Loucy (cell line): ENCODE results near the gene TEDC2.

ENCODE experiments used
- H2AFZ ChIP-seq: fragments of 200-600 bp; sonication (generic); 2 replicates; pipeline ENCODE4 v1.6.0; 2016; ENCODE audit warnings: antibody characterized with exemption, mild to moderate bottlenecking, low read length, moderate library complexity
- H3F3A ChIP-seq: fragments of 200-600 bp; 2 replicates; pipeline ENCODE4 v1.6.0; 2016; ENCODE audit warnings: antibody characterized with exemption, low read depth, mild to moderate bottlenecking
- H3K27me3 ChIP-seq: fragments of 200-600 bp; sonication (generic); 2 replicates; pipeline ENCODE4 v1.6.1; 2014; ENCODE audit warnings: low read length, mild to moderate bottlenecking; ENCODE audit not compliant: insufficient read depth, poor library complexity, severe bottlenecking
- H3K36me3 ChIP-seq: fragments of 200-600 bp; sonication (generic); 2 replicates; pipeline ENCODE4 v1.6.1; 2016; ENCODE audit warnings: low read length; ENCODE audit not compliant: insufficient read depth
- H3K4me1 ChIP-seq: fragments of 200-600 bp; sonication (generic); 2 replicates; pipeline ENCODE4 v1.5.1; 2014; ENCODE audit warnings: low read length, mild to moderate bottlenecking; ENCODE audit not compliant: insufficient read depth, poor library complexity, severe bottlenecking
- H3K4me2 ChIP-seq: fragments of 200-600 bp; sonication (generic); 2 replicates; pipeline ENCODE4 v1.6.0; 2014; ENCODE audit warnings: antibody characterized with exemption, low read length, low read depth, mild to moderate bottlenecking; ENCODE audit not compliant: poor library complexity, severe bottlenecking
- H3K4me3 ChIP-seq: fragments of 200-600 bp; sonication (generic); 2 replicates; pipeline ENCODE4 v1.5.1; 2014; ENCODE audit warnings: low read length, mild to moderate bottlenecking, mixed read lengths; ENCODE audit not compliant: poor library complexity, severe bottlenecking
- H3K79me2 ChIP-seq: fragments of 200-600 bp; sonication (generic); 2 replicates; pipeline ENCODE4 v1.6.1; 2014; ENCODE audit warnings: low read length; ENCODE audit not compliant: insufficient read depth
- H3K9ac ChIP-seq: fragments of 200-600 bp; sonication (generic); 2 replicates; pipeline ENCODE4 v1.6.0; 2014; ENCODE audit warnings: mild to moderate bottlenecking, low read depth, low read length, moderate library complexity; ENCODE audit not compliant: poor library complexity, severe bottlenecking
- H3K9me2 ChIP-seq: fragments of 200-600 bp; sonication (generic); replicated peaks from 2 replicates; pipeline ENCODE4 v1.6.1; 2016; ENCODE audit warnings: low read depth, low read length, mixed read lengths
- H3K9me3 ChIP-seq: fragments of 200-600 bp; sonication (generic); 2 replicates; pipeline ENCODE4 v1.6.1; 2014; ENCODE audit warnings: mild to moderate bottlenecking, antibody characterized with exemption, low read length, low read depth; ENCODE audit not compliant: insufficient read depth
- H4K20me1 ChIP-seq: fragments of 200-600 bp; sonication (generic); 2 replicates; pipeline ENCODE4 v1.6.0; 2014; ENCODE audit warnings: antibody characterized with exemption, low read length, mild to moderate bottlenecking; ENCODE audit not compliant: insufficient read depth, poor library complexity, severe bottlenecking
- EZH2phosphoT487 ChIP-seq: fragments of 200-600 bp; IDR thresholded peaks from 2 replicates; pipeline ENCODE4 v1.6.1; 2018; ENCODE audit warnings: antibody characterized with exemption, mild to moderate bottlenecking, moderate library complexity, borderline replicate concordance
- TF ChIP-seq, protein P1 (sequence below): fragments of 200-600 bp; sonication (generic); conservative IDR thresholded peaks from 2 replicates; pipeline ENCODE4 v1.5.1; 2014; ENCODE audit warnings: mild to moderate bottlenecking, antibody characterized with exemption, low read length

TEDC2 gene

GRCh38 chr16:2428051-2428783 lies 31.7 kb upstream of the TEDC2 start:
- Histone ChIP-seq H3K36me3 (peaks cover 8% of the 10 kb centered on the region; the same call in 1 of the 2 replicates), H3K9me2 (no peaks in the 10 kb centered on the region), H3K9me3 (no peaks in the 10 kb centered on the region), H3K4me1 (peaks cover 17% of the 10 kb centered on the region), H4K20me1 (peaks cover 10% of the 10 kb centered on the region), H3K4me2 (peak overlapping the region; percentile 70), H3K27me3 (no peaks in the 10 kb centered on the region), H3K79me2 (peaks cover 47% of the 10 kb centered on the region), H3K9ac (peak overlapping the region; percentile 79), H3K4me3 (peak overlapping the region; percentile 71), H2AFZ (peak overlapping the region; percentile 64), H3F3A (no peaks in the 10 kb centered on the region)
- TF ChIP-seq, protein P1, sequence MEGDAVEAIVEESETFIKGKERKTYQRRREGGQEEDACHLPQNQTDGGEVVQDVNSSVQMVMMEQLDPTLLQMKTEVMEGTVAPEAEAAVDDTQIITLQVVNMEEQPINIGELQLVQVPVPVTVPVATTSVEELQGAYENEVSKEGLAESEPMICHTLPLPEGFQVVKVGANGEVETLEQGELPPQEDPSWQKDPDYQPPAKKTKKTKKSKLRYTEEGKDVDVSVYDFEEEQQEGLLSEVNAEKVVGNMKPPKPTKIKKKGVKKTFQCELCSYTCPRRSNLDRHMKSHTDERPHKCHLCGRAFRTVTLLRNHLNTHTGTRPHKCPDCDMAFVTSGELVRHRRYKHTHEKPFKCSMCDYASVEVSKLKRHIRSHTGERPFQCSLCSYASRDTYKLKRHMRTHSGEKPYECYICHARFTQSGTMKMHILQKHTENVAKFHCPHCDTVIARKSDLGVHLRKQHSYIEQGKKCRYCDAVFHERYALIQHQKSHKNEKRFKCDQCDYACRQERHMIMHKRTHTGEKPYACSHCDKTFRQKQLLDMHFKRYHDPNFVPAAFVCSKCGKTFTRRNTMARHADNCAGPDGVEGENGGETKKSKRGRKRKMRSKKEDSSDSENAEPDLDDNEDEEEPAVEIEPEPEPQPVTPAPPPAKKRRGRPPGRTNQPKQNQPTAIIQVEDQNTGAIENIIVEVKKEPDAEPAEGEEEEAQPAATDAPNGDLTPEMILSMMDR = no peak
- TF ChIP-seq EZH2phosphoT487 = no peak

- H3K9ac ChIP-seq = peak overlapping the region; percentile 79
- peak overlapping the region; percentile 71 for H3K4me3 ChIP-seq
- peaks cover 10% of the 10 kb centered on the region for H4K20me1 ChIP-seq
- H2AFZ ChIP-seq = peak overlapping the region; percentile 64
- H3K4me1 ChIP-seq = peaks cover 17% of the 10 kb centered on the region
- H3K9me3 ChIP-seq = no peaks in the 10 kb centered on the region
- H3K27me3 ChIP-seq = no peaks in the 10 kb centered on the region
- H3K79me2 ChIP-seq = peaks cover 48% of the 10 kb centered on the region
- H3K36me3 ChIP-seq = peaks cover 9% of the 10 kb centered on the region; the same call in 1 of the 2 replicates
- H3F3A ChIP-seq = no peaks in the 10 kb centered on the region
- H3K4me2 ChIP-seq = peak overlapping the region; percentile 70
- no peaks in the 10 kb centered on the region for H3K9me2 ChIP-seq
- TF ChIP-seq, protein P1 = no peak
- no peak for TF ChIP-seq EZH2phosphoT487
Measured at GRCh38 chr16:2428784-2429033, 31.2 kb upstream of the TEDC2 start.

DNA sequence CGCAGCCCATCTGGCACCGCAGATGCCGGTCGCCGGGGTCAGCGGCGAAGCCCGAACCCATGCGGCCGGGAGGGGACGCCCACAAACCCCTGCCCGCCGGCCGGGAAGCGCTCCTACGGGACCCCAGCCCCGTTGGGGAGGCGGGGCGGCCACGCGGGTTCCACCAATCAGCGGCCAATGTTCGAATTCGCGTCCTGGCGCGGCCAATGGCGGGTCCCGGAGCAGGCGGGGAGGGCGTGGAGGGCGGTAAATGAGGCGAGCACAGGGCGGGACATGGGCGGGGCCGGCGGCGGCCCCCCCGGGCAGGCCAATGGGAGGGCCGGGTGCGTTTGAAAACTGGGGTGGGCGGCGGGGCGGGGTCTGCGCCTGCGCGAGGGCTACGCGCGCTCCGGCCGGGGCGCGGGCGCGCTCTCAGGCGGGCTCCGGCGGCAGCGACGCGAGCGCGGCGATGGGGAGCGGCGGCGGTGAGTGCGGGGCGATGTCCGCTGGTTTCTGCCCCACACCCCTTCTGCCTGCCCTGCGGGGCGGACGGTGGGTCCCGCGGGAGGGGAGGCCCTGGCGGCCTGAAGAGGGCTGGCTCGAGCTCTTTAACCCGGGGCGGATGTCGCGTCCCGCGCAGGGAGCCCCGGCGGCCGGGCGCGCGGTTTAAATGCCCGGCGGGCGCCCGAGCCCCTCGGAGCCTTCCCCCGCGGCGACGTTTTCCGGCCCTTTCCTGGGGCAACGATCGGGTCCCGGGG lies 30.7 kb upstream of the TEDC2 start, which contains the start of gene CCNF:
Gene CCNF, plus strand, starts transcription at position 414 of the 737 bp plus-strand sequence. Its CDS starts 35 bp downstream, at position 449.
- H3K79me2 ChIP-seq = peaks cover 48% of the 10 kb centered on the region
- H3K4me2 ChIP-seq = peak within 1 kb of the TSS; percentile 76
- H3F3A ChIP-seq = no peaks in the 10 kb centered on the region
- H4K20me1 ChIP-seq = peaks cover 10% of the 10 kb centered on the region
- H3K27me3 ChIP-seq = no peaks in the 10 kb centered on the region
- peak within 1 kb of the TSS; percentile 82 for H3K4me3 ChIP-seq
- no peaks in the 10 kb centered on the region for H3K9me3 ChIP-seq
- TF ChIP-seq, protein P1 = no peak
- TF ChIP-seq EZH2phosphoT487 = no peak
- peak within 1 kb of the TSS; percentile 90 for H3K9ac ChIP-seq
- peaks cover 17% of the 10 kb centered on the region for H3K4me1 ChIP-seq
- peaks cover 9% of the 10 kb centered on the region; the same call in 1 of the 2 replicates for H3K36me3 ChIP-seq
- peak within 1 kb of the TSS; percentile 75 for H2AFZ ChIP-seq
- H3K9me2 ChIP-seq = no peaks in the 10 kb centered on the region
